ENCODE data around the gene LYZL1.
"Not testable (repeated sequence)": the region's sequence is repeated elsewhere in the genome, so short reads cannot be mapped to it uniquely, and the experiment has no call there.

The LYZL1 gene

DNA sequence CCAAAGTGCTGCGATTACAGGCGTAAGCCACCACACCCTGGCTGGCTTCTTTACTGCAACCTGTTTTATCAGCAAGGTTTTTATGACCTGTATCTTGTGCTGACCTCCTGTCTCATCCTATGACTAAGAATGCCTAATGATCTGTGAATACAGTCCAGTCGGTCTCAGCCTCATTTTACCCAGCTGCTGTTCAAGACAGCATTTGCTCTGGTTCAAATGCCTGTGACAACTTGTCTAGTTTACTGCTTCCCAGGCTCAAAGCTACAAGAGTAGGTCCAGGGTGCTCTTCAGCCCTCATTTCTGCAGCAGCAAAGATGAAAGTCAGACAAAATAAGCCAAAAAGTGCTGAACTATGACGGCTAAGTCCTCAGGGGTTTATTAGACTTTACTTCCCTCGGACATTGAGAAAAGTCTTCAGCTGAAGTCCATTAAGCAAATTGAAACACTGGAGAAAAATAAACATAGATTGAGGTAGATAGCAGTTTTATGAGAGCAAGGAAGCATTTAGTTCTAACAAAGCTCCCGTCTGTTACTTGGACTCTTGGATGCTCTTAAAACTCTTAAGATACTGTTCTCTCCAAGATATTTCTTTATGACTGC is 12.5 kb upstream of the LYZL1 start:
- Mint-ChIP-seq H3K4me3 (no peak overlapping the region), H3K36me3 (no peaks in the 10 kb centered on the region), H3K9me3 (ENCODE audit: low read depth) (no peaks in the 10 kb centered on the region), H3K27ac (no peak overlapping the region), H3K27me3 (peaks cover 2% of the 10 kb centered on the region), H3K4me1 (ENCODE audit: low read depth) (no peaks in the 10 kb centered on the region)

DNA sequence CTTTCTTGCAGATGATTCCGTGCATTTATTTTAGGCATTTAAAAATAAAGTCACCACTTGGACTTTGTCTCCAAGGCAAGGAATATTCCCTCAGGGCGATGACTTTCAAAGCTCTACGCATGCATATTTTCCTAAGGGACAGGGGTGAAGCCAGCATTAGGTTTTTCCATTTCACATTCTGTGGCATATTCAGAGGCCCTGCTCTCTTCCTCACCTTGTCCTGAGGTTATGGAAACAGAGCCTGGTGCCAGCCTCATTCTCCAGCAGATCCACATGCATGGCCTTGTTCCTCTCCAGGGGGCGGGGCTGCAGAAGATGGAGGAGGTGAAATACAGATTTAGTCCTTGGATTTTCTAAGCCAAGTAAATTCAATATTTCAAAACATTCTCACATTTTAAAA is 11.6 kb upstream of the LYZL1 start:
- peaks cover 2% of the 10 kb centered on the region for H3K27me3 Mint-ChIP-seq
- H3K27ac Mint-ChIP-seq: no peak overlapping the region
- no peaks in the 10 kb centered on the region for H3K36me3 Mint-ChIP-seq
- H3K4me1 Mint-ChIP-seq (ENCODE audit: low read depth): no peaks in the 10 kb centered on the region
- no peaks in the 10 kb centered on the region for H3K9me3 Mint-ChIP-seq (ENCODE audit: low read depth)
- H3K4me3 Mint-ChIP-seq: no peak overlapping the region

DNA sequence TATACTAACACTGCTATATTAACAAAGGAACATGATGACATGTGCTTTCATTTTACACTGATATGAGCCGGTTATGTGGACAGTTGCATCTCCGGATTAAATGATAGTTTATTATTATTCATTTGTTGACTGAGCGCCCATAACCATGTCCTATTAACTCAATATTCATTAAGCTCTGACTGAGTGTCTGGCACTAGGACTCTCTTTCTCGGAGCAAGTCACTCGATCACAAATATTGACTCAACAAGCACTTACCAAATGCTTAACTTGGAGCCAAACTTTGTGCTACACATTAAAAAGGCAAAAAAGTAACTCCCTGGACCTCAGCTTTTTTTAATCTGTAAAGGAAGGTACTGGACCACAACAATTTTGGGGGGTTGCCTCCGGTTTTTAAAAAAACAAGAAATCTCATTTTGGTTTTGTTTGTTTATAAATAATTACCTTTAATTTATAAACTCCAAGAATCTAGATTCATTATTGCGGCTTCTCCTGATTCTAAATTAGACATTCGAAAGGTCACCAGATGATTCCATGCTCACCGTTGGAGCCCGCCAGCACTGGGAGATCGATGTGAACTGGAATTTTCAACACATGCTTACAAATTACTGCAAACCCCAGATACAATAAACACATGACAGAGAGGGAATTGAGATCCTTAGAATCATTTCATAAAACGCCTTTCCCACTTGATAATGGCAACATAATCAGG is 8.9 kb upstream of the LYZL1 start:
- H3K4me3 Mint-ChIP-seq: no peak overlapping the region
- no peaks in the 10 kb centered on the region for H3K4me1 Mint-ChIP-seq (ENCODE audit: low read depth)
- no peaks in the 10 kb centered on the region for H3K9me3 Mint-ChIP-seq (ENCODE audit: low read depth)
- no peaks in the 10 kb centered on the region for H3K36me3 Mint-ChIP-seq
- peaks cover 2% of the 10 kb centered on the region for H3K27me3 Mint-ChIP-seq
- no peak overlapping the region for H3K27ac Mint-ChIP-seq

DNA sequence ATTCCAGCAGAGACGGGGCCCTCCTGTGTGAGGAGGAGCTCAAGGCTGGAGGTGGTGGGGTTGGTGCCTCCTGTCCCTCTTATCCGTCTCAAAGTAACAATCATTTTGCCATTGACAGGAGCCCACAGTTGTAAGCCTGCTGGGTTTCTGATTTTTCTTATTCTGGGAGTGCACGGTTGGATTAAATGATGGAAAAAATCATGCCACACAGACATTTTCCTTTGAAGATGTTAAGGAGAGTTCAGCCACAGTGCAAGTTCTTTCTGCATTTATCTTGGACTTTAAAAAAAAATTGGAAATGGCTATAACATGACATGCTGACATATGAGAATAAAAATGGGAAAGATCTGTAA is 8.4 kb upstream of the LYZL1 start:
- Mint-ChIP-seq H3K9me3 (ENCODE audit: low read depth) (no peaks in the 10 kb centered on the region), H3K36me3 (no peaks in the 10 kb centered on the region), H3K27ac (no peak overlapping the region), H3K4me1 (ENCODE audit: low read depth) (no peaks in the 10 kb centered on the region), H3K27me3 (peaks cover under 1% of the 10 kb centered on the region), H3K4me3 (no peak overlapping the region)

DNA sequence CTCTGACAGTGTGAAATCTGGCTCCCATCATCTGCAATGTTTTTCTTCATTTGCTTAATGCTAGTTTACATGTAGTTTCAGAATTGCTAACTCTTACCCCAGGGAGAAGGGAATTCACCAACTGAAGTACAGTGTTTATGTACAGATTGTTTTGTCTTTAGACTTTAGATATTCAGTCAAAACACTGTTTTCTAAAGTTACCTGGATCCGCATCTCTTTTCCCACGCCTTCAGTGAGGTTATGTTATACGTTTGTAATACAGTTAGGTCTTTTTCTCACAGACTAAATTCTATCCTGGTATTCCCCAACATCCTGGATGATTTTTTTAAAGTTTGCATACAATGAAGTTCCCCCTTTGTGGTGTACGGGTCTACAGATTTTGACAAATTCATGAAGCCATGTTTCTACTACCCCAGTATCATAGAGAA is 3.2 kb upstream of the LYZL1 start:
- no peaks in the 10 kb centered on the region for H3K4me1 Mint-ChIP-seq (ENCODE audit: low read depth)
- H3K27ac Mint-ChIP-seq: no peak overlapping the region
- H3K27me3 Mint-ChIP-seq: peaks cover 12% of the 10 kb centered on the region
- no peaks in the 10 kb centered on the region for H3K9me3 Mint-ChIP-seq (ENCODE audit: low read depth)
- no peaks in the 10 kb centered on the region for H3K36me3 Mint-ChIP-seq
- H3K4me3 Mint-ChIP-seq: no peak overlapping the region

DNA sequence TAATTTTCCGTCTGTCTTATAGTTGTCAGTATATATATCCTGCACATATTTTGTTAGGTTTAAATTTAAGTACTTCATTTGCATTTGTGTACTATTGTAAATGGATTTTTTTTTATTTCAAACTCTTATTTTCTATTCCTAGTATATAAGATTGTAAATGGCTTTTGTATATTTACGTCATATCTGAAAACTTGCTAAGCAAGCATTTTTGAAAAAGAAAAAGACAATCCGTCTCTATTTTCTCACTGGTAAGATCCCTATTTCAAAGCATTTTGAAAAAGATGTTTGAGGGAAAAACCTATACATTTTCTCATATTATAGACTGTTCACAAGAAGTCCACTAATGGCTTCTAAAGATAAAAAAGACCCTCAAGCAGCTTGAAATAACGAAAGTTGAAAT is 1.2 kb upstream of the LYZL1 start:
- H3K9me3 Mint-ChIP-seq (ENCODE audit: low read depth): no peaks in the 10 kb centered on the region
- no peaks in the 10 kb centered on the region for H3K36me3 Mint-ChIP-seq
- peaks cover 12% of the 10 kb centered on the region for H3K27me3 Mint-ChIP-seq
- H3K4me1 Mint-ChIP-seq (ENCODE audit: low read depth): no peaks in the 10 kb centered on the region
- H3K4me3 Mint-ChIP-seq: no peak overlapping the region
- H3K27ac Mint-ChIP-seq: no peak overlapping the region

DNA sequence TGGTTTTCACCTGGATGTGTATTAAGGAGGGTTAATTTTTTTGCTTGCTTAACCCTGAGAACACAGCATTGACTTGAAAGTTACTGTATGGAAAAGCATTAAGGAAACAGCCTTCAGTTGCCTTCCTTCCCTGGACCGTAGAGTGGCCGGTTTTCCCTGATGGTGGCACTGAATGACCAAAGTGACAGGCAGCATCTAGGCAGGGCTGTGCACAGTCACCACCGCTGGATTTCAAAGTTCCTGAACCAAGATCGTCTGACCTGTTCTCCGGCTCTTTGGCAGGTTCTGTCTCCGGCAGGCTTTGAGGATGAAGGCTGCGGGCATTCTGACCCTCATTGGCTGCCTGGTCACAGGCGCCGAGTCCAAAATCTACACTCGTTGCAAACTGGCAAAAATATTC is 2.7 kb downstream of the LYZL1 start:
- H3K36me3 Mint-ChIP-seq; H3K4me1 Mint-ChIP-seq (ENCODE audit: low read depth); H3K27ac Mint-ChIP-seq; H3K4me3 Mint-ChIP-seq; H3K9me3 Mint-ChIP-seq (ENCODE audit: low read depth): not testable (repeated sequence)
- H3K27me3 Mint-ChIP-seq: peaks cover 22% of the 10 kb centered on the region

DNA sequence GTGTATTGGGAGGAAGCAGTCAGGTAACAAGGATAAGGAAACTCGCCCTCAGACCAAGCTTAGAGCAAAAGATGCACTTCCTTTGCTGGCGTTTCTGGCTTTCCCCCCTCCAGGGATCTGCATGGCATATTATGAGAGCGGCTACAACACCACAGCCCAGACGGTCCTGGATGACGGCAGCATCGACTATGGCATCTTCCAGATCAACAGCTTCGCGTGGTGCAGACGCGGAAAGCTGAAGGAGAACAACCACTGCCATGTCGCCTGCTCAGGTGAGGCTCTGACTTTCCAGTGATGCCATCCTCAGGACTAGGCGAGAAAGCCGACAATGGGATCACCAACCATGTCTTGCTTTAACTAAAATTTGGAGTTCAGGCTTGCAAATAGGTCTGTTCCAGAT is 3.5 kb downstream of the LYZL1 start:
- H3K27me3 Mint-ChIP-seq: peaks cover 20% of the 10 kb centered on the region
- H3K36me3 Mint-ChIP-seq; H3K27ac Mint-ChIP-seq; H3K4me3 Mint-ChIP-seq; H3K4me1 Mint-ChIP-seq (ENCODE audit: low read depth); H3K9me3 Mint-ChIP-seq (ENCODE audit: low read depth): not testable (repeated sequence)

DNA sequence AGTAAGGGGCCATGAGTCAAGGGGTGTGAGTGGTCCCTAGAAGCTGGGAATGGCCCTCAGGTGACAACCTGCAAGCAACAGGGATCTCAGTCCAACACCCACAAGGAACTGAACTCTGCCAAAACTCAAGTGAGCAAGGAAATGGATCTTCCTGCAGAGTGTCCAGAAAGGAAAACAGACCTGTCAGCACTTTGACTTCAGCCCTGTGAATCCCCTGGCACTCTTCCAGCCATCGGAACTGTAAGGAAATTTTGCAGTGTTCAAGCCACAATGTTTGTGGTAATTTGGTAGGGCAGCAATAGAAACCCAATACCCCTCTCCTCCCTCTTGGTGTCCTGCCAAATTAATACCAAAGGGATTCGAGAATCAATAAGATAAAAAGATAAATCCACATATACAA is 6.9 kb downstream of the LYZL1 start:
- H3K27ac Mint-ChIP-seq: no peak overlapping the region
- peaks cover 16% of the 10 kb centered on the region for H3K27me3 Mint-ChIP-seq
- H3K4me1 Mint-ChIP-seq (ENCODE audit: low read depth): no peaks in the 10 kb centered on the region
- H3K9me3 Mint-ChIP-seq (ENCODE audit: low read depth): no peaks in the 10 kb centered on the region
- H3K36me3 Mint-ChIP-seq: peaks cover under 1% of the 10 kb centered on the region
- no peak overlapping the region for H3K4me3 Mint-ChIP-seq

DNA sequence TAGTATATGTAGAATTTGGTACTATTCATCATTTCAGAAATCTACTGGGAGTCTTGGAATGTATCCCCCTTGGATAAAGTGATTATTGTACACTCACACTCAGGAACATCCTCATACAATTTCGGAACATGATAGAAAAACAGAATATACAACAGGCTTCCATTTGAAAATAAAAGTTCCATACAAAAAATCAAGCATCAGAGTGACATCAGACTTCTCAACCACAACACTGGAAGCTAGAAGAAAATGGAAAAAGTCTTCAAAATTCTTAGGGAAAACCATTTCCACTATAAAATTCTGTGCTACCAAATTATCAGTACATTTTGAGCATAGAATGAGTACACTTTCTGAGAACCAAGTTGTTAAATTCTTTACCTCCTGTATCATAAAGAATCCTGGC is 8.8 kb downstream of the LYZL1 start:
- no peak overlapping the region for H3K4me3 Mint-ChIP-seq
- no peak overlapping the region for H3K27ac Mint-ChIP-seq
- H3K27me3 Mint-ChIP-seq: peaks cover 18% of the 10 kb centered on the region
- peaks cover 3% of the 10 kb centered on the region for H3K36me3 Mint-ChIP-seq
- peaks cover 14% of the 10 kb centered on the region for H3K9me3 Mint-ChIP-seq (ENCODE audit: low read depth)
- H3K4me1 Mint-ChIP-seq (ENCODE audit: low read depth): no peaks in the 10 kb centered on the region

DNA sequence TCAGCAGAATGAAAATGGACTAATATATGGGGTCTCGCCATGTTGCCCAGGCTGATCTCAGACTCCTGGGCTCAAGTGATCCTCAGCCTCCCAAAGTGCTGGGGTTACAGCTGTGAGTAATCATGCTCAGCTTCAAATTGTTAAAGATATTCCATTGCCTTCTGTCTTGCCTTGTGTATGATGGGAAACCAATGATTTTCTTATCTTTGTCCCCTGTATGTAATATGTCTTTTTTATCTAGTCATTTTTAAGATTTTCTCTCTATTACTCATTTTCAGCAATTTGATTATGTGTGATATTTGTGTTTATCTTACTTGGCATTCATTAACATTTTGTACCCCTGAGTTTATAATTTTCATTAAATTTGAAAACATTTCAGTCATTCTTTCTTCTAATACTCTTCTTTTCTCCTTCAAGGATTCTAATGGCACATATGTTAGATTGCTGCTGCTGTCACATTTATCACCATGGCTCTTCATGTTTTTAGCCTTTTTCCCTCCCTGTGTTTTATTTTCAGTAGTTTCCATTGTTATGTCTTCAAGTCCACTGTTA is 12.6 kb downstream of the LYZL1 start:
- H3K9me3 Mint-ChIP-seq (ENCODE audit: low read depth): peaks cover 14% of the 10 kb centered on the region
- peaks cover 3% of the 10 kb centered on the region for H3K36me3 Mint-ChIP-seq
- H3K27me3 Mint-ChIP-seq: peaks cover 16% of the 10 kb centered on the region
- no peak overlapping the region for H3K4me3 Mint-ChIP-seq
- no peaks in the 10 kb centered on the region for H3K4me1 Mint-ChIP-seq (ENCODE audit: low read depth)
- H3K27ac Mint-ChIP-seq: no peak overlapping the region

DNA sequence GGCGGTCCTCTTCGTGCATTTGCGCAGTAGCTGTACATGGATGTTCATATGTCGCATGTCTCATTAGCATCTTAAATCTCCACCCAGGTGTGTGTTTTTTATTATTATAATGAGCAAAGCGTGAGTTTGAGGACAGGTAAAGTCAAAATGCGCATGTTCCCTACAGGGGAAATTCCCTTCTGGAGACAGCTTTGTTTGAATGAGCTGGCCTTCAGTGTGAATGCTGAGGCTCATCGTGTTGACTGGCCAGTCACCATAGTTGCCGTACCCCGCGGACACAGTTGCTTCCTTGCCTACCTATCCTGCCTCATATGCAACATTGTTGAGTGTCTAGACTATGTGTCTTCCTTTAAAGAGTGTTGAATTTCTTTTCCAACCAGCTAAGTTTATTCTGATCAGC is 13.6 kb downstream of the LYZL1 start:
- H3K4me1 Mint-ChIP-seq (ENCODE audit: low read depth): no peaks in the 10 kb centered on the region
- H3K9me3 Mint-ChIP-seq (ENCODE audit: low read depth): peaks cover 14% of the 10 kb centered on the region
- peaks cover 19% of the 10 kb centered on the region for H3K27me3 Mint-ChIP-seq
- H3K36me3 Mint-ChIP-seq: peaks cover 3% of the 10 kb centered on the region
- no peak overlapping the region for H3K27ac Mint-ChIP-seq
- H3K4me3 Mint-ChIP-seq: no peak overlapping the region

DNA sequence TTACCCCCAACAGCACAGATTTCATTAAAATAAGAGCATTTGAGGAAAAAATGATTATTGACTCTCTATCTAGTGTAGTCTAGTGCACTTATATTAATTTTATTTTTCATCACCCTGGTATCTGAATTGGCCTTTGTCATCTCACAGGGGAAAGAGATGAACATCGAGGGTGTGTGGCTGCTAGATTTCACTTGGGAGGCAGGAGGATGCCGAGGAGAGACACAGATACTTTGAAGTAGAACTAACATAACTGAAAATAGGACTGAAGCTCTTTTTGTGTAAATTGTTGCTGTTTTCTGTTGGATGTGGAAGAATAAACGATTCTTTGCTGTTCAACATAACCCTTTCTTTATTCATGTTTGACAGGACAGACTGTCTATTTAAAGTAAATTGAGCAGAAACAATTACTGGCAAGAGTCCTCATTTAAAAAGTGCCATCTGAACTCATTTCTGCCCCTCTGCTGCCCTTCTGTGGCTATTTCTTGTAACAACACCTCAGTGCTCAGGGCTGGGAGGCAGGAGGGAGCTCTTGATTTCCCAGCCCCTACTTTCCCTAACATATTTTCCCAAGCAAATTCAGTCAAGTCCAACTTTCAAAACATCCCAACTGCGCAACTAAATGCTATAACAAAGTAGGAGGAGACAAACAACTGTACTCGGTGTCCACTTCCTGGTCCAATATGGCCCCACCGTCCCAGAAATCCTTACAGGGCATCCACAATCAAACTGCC is 15.6 kb downstream of the LYZL1 start:
- Mint-ChIP-seq H3K36me3 (peaks cover 3% of the 10 kb centered on the region), H3K27ac (no peak overlapping the region), H3K4me1 (ENCODE audit: low read depth) (no peaks in the 10 kb centered on the region), H3K9me3 (ENCODE audit: low read depth) (peaks cover 14% of the 10 kb centered on the region), H3K4me3 (no peak overlapping the region), H3K27me3 (peaks cover 17% of the 10 kb centered on the region)

DNA sequence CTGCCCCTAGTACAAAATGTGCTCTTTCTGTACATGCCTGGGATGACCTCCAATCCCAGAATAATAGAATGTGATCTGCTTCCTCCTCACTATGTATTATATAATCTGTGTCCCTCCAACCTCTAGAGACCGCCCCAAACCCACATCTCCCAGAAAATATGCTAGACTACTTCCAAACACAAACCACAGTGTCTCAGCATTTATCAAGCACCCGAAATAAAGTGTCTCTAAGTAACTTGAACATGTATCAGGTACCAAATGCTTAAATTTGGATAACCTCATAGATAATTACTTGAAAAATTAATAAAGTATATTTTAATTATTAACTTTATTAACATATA is 16.1 kb downstream of the LYZL1 start:
- Mint-ChIP-seq H3K27ac (no peak overlapping the region), H3K36me3 (peaks cover 3% of the 10 kb centered on the region), H3K4me3 (no peak overlapping the region), H3K4me1 (ENCODE audit: low read depth) (no peaks in the 10 kb centered on the region), H3K27me3 (peaks cover 17% of the 10 kb centered on the region), H3K9me3 (ENCODE audit: low read depth) (peaks cover 14% of the 10 kb centered on the region)

DNA sequence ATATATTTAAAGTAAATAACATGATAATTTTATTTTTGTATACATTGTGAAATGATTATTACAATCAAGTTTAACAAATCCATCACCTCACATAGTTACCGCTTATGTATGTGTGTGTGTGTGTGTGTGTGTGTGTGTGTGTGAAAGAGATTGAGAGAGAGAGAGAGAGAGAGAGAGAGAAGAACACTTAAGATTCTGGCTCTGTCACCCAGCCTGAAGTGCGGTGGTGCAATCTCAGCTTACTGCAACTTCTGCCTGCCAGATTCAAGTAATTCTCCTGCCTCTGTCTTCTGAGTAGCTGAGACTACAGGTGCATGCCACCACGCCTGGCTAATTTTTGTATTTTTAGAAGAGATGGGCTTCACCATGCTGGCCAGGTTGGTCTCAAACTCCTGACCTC is 17.8 kb downstream of the LYZL1 start:
- Mint-ChIP-seq H3K4me3 (no peak overlapping the region), H3K27ac (no peak overlapping the region), H3K36me3 (no peaks in the 10 kb centered on the region), H3K9me3 (ENCODE audit: low read depth) (peaks cover 6% of the 10 kb centered on the region), H3K4me1 (ENCODE audit: low read depth) (no peaks in the 10 kb centered on the region), H3K27me3 (peaks cover 14% of the 10 kb centered on the region)
